ENCODE results near the gene SCN2A.

DNA sequence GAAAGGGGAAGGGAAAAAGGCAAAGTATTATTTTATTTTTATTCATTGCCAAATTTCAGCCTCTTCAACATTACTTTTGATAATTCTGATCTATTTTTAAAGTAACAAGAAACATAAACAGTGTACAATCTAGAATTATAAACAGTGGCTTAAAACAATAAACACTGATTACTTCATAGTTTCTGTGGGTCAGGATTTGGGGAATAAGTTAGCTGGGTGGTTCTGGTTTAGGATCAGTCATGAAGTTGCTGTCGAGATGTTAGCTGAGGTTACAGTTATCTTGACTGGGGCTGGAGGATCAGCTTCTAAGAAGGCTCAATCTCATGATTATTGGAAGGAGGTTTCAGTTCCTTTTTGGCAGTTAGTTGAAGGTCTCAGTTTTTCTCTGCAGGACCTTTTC, 109.2 kb downstream of the SCN2A start:
- TF ChIP-seq, protein P1, sequence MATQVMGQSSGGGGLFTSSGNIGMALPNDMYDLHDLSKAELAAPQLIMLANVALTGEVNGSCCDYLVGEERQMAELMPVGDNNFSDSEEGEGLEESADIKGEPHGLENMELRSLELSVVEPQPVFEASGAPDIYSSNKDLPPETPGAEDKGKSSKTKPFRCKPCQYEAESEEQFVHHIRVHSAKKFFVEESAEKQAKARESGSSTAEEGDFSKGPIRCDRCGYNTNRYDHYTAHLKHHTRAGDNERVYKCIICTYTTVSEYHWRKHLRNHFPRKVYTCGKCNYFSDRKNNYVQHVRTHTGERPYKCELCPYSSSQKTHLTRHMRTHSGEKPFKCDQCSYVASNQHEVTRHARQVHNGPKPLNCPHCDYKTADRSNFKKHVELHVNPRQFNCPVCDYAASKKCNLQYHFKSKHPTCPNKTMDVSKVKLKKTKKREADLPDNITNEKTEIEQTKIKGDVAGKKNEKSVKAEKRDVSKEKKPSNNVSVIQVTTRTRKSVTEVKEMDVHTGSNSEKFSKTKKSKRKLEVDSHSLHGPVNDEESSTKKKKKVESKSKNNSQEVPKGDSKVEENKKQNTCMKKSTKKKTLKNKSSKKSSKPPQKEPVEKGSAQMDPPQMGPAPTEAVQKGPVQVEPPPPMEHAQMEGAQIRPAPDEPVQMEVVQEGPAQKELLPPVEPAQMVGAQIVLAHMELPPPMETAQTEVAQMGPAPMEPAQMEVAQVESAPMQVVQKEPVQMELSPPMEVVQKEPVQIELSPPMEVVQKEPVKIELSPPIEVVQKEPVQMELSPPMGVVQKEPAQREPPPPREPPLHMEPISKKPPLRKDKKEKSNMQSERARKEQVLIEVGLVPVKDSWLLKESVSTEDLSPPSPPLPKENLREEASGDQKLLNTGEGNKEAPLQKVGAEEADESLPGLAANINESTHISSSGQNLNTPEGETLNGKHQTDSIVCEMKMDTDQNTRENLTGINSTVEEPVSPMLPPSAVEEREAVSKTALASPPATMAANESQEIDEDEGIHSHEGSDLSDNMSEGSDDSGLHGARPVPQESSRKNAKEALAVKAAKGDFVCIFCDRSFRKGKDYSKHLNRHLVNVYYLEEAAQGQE (IDR thresholded peaks at IDR 0.05; ENCODE audit: low read depth, low read length): no peak
- TF ChIP-seq BRCA1 (IDR thresholded peaks at IDR 0.05; ENCODE audit: low read depth, low read length): no peak
- TF ChIP-seq, protein P2, sequence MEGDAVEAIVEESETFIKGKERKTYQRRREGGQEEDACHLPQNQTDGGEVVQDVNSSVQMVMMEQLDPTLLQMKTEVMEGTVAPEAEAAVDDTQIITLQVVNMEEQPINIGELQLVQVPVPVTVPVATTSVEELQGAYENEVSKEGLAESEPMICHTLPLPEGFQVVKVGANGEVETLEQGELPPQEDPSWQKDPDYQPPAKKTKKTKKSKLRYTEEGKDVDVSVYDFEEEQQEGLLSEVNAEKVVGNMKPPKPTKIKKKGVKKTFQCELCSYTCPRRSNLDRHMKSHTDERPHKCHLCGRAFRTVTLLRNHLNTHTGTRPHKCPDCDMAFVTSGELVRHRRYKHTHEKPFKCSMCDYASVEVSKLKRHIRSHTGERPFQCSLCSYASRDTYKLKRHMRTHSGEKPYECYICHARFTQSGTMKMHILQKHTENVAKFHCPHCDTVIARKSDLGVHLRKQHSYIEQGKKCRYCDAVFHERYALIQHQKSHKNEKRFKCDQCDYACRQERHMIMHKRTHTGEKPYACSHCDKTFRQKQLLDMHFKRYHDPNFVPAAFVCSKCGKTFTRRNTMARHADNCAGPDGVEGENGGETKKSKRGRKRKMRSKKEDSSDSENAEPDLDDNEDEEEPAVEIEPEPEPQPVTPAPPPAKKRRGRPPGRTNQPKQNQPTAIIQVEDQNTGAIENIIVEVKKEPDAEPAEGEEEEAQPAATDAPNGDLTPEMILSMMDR (IDR thresholded peaks at IDR 0.05 in 2 of 3, conservative IDR thresholded peaks at IDR 0.05 in 1 of 3; ENCODE audit: control insufficient read depth in 2 of 3, extremely low read depth in 1 of 3, insufficient read depth in 1 of 3, low read depth in 3 of 3, low read length in 3 of 3): no peak
- TF ChIP-seq, protein P3, sequence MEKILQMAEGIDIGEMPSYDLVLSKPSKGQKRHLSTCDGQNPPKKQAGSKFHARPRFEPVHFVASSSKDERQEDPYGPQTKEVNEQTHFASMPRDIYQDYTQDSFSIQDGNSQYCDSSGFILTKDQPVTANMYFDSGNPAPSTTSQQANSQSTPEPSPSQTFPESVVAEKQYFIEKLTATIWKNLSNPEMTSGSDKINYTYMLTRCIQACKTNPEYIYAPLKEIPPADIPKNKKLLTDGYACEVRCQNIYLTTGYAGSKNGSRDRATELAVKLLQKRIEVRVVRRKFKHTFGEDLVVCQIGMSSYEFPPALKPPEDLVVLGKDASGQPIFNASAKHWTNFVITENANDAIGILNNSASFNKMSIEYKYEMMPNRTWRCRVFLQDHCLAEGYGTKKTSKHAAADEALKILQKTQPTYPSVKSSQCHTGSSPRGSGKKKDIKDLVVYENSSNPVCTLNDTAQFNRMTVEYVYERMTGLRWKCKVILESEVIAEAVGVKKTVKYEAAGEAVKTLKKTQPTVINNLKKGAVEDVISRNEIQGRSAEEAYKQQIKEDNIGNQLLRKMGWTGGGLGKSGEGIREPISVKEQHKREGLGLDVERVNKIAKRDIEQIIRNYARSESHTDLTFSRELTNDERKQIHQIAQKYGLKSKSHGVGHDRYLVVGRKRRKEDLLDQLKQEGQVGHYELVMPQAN (conservative IDR thresholded peaks at IDR 0.05): no peak
- TF ChIP-seq TAF1 (IDR thresholded peaks at IDR 0.05; ENCODE audit: borderline replicate concordance, low read depth, low read length): no peak
- no peak for TF ChIP-seq ESRRA (IDR thresholded peaks at IDR 0.05; ENCODE audit: low read length)
